NCI-H1092 (cell line): ENCODE measurements around the gene CFAP45.

Experiments
- DNase-seq: peaks from one replicate; lab custom pipeline; 2025; lab: John Stamatoyannopoulos, UW

The CFAP45 gene

GRCh38 chr1:159936273-159936904 lies 36.4 kb upstream of the CFAP45 start:
- DNase-seq, result peak; percentile 28

DNA sequence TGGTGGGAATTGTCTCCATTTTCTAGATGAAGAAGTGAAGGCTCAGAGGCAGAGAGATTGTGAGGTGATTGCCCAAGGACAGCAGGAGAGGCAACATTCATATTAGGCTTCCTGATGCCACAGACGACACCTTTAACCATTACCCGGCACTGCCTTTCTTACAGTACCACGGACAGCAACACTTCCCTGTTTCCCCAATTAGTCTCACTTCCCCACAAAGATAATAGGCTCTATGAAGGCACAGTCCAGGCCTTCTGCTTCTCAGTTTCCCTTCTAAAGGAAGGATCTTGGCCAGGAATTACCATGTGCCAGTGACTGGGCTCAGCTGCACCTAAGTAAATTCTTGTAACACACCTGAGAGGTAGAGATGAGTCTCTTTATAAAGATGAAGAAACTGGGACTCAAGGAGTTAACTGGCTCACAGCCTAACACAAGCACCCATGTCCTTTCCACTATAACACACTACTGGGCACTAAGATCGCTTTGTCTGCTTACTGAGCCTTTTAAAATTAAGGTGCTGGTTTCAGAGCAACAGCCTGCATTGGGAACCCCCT lies 35.8 kb upstream of the CFAP45 start:
- DNase-seq, result no peak

GRCh38 chr1:159935305-159935704 lies 35.3 kb upstream of the CFAP45 start:
- DNase-seq, result no peak

DNA sequence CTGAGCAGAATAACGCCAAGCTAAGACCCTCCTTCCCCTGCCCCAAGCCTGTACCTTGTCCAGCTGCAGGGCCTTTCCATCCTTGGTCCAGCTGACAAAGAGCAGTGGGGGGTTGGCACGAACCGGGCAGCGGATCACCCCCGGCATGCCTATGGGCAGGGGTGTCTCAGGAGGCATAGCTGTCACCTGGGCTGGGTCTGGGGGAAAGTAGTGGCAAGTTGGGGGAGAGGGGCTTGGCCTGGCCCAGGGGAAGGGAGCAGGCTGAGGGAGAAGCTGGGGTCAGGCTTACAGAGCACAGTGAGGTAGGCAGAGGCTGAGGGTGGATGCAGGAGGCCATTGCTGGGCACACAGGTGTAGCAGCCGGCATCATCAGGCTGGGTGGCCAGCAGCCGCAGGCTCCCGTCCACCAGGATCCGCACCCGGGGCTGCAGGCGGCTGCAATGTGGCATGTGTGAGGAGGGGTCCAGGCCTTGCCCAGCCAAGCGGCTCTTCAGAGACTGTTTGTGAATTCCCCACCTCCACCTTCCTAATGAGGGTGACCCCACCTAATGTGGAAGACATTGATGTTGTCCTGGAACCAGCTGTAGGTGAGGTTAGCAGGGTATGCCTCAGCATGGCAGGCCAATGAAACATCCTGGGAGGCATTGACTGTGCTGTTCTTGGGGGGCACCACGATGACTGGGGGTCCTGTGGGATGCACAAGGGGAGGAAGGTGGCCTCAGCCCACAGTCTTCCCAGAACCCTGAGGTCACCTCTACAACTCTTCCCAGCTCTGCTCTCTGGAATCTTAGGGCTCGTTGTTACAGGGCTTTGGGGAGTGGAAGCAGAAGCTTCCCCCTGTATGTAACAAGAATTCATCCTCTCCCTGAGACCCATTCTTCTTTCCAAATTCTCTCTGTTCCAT lies 34.4 kb upstream of the CFAP45 start:
- DNase-seq, result no peak

- DNase-seq, result no peak
Observed at GRCh38 chr1:159933347-159933746, 33.4 kb upstream of the CFAP45 start.

DNA sequence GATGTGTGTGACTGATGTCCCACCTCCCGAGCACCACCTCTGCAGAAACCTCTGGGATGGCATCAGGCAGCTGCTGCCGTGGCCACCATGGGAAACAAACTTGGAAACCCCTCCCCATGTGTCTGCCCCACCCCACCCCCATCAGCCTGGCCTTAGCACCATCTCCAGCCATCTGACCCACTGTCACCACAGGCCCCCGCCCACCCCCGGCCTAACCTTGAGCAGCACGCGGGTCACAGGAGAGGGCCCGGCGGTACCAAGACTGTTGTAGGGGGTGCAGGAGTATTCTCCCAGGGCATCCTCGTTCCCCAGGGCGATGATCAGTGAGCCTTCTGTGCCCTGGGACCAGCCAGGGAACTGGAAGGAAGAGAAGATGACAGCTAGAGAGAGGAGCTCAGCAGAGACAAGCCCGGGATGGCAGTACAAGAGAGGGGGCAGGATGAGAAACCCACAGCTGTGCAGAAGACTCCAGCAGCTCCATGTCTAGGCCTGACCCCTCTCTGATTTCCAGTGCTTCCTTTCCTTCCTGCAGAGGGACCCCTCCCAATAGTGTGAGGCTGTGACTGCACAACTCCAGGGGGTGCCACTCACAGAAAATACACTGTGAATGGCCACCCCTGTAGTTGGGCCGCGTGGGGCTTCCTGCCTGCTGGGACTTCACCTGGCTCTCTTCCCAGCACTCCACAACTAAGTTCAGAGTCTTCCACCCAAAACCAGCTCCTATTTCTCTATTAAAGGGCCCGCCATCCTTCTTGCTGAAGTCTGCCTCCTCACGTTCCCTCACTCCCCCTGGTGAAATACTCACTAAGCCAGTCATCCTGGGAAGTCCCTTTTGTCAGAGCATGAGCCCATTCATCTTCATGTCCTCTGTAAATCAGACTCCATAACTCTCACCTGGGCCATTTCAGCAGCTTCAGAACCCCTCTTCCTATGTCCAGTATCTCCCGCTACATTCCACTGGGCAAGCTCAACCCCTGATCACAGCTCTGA lies 32.6 kb upstream of the CFAP45 start:
- DNase-seq, result no peak

DNA sequence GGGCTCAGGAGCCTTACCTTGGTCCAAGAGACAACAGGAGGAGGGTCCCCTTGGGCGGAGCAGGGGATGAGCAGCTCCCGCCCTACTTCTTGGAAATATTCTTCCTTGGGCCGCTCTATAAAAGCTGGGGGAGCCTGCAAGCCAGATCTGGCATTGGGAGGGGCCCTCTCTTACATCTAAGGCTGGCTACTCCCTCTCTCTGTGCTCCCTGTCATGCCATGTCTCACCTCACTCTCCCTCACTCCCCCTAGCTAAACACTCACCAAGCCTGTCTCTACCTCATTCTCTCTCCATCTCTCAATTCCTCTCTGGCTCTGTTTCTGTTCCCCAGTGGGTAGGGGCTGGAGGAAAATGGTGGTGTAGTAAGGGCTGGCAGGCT lies 31.8 kb upstream of the CFAP45 start:
- no peak for DNase-seq

DNA sequence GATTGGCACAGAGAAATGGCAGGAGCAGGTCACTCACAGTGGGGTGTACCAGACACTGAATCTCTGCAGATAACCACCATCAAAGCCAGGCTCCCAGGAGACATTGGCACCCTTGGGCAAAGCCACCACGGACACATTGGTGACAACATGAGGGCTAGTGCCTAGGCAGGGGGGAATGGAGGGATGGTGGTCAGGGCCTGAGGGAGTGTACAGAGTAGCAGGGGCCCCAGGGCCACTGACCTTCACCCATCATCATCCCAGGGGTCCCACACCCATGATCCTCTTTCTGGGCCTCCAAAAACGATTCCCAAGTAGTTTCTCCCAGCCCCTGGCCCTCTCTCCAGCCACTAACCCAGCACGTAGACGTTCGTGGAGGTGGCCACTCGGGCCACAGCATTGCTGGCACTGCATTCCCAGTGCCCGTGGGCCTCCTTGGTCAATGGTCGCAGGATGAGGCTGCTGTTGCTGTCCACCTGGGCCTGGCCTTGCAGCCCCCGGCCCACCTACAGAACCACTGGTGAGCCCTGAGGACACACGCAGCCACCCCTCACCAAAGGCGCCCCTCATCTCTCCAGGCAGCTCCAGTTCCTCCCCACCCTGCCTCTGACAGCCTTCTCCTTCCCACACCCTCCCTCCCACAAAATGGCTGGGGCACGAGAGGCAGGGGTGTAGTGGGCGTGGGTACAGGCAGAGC lies 31.3 kb upstream of the CFAP45 start:
- DNase-seq, result no peak

- no peak for DNase-seq
Observed at GRCh38 chr1:159930634-159931033, 30.7 kb upstream of the CFAP45 start.

GRCh38 chr1:159930216-159930615 lies 30.3 kb upstream of the CFAP45 start:
- DNase-seq, result no peak

- DNase-seq, result no peak
Observed at GRCh38 chr1:159929155-159930051, 29.4 kb upstream of the CFAP45 start.

DNA sequence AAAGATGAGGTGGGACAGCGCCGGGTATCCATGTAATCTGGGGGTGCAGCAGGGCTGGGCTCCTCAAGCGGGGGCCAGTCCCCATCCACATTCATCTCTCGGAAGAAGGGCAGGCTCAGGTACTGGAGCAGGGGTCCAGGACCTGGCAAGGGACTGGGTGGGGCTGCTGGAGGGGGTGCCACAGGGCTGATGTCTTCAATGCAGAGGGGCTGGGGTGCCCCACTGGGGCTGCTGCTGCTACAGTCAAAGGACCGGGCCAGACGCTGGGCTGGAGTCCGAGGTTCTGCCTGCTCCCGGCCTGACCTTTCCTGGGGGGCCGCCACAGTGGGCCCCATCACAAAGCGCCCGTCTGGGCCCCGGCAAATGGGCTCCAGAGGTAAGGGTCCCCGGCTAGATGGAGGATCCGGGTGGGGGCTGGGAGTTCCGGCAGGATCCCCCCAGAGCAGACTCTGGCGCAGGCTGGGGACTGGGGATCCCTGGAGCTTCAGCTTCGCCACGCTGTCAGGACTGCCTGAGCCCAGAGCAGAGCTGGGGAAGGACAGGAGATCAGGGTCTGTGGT lies 28.6 kb upstream of the CFAP45 start:
- no peak for DNase-seq

- no peak for DNase-seq
Observed at GRCh38 chr1:159927849-159928431, 28.0 kb upstream of the CFAP45 start.

DNA sequence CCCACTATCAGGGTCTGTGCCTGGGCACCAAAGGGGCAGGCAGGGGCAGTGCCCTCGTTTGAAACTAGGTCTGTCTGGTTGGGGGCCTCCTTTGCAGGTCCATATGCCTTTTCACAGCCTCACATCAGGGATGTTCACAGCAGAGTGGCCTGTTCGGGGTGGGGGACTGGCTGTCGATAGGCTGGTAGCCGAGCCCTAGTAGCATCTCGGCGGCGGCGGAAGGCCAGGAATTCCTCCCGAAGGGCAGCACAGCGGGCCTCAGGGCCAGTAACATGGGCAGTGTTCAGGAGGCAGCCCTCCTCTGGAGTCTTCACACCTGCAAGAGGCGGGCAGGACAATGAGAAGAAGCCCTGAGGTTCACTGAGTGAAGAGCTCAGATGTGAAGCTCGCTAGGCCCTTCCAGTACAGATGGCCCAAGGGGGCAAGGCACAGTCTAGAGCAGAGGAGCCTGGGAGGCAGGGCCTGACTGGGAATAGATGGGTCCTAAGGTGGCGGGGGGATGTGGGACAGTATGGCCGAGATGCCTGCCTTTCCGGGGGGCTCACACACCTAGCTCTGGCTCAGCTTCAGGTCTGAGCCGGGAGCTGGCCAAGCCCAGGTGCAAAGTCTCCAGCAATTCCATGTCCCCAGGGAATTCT lies 27.4 kb upstream of the CFAP45 start:
- no peak for DNase-seq

DNA sequence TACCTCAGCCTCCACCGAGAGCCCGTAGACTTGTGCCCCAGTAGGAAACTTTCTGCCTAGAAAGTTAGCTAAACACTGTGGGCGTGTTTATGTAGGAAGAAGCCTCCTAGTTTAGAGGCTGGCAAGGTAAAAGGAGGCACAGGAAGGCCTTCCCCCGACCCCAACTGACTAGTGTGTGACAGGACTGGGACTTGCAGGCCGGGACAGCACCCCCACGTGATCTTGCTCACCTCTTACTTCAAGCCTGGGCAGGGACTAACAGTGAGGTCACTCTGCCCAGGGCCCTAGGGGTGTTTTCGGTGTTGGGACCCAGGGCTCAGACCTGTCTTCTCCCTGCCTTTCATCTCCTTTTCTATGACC lies 25.7 kb upstream of the CFAP45 start:
- DNase-seq, result no peak

DNA sequence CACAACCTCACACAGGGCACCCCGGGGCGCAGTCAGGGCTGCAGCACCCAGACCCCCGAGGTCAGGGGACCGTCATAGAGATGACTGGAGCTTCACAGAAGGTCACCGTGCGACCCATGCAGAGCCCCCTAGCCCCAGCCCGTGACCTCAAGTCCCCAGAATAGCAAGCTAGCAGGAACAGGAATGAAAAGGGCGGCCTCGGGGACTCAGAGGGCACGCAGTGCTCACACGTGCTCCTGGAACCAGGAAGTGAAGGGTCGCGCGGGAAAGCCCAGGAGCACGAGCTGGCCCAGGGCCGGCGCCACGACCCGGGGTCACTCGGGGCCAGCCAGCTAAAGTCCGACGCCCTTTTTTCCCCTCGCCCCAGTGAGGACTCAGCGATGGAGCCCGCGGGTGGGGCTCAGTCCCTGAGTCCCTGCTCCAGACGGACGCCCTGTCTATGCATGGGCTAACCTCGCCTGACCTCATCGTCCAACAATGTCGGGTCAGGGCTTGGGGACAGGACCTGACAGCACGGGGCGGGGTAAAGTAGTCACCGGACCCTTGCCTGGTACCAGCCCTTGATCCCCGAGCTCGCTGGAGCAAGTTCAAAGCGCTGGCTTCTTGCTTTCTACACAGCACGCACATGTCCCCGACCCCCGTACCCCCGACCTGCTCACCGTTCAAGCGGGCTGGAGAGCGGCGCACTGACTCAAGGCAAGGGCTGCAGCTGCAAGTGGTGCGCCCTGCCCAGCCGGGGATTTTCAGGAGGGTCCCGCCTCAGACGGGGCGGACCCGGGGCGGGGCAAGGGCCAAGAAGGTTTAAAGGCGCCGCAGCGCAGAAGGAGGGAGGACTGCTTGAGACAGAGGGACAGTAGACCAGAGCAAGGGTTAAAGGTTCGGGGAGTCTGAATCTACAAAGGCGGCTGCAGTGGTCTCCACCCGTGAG lies 25.1 kb upstream of the CFAP45 start, which contains the start of gene TAGLN2:
TAGLN2 (minus strand) TSS at position 717 of the 928 bp plus-strand sequence. CDS start 4,998 bp downstream, outside the sequence.
- DNase-seq, result no peak

DNA sequence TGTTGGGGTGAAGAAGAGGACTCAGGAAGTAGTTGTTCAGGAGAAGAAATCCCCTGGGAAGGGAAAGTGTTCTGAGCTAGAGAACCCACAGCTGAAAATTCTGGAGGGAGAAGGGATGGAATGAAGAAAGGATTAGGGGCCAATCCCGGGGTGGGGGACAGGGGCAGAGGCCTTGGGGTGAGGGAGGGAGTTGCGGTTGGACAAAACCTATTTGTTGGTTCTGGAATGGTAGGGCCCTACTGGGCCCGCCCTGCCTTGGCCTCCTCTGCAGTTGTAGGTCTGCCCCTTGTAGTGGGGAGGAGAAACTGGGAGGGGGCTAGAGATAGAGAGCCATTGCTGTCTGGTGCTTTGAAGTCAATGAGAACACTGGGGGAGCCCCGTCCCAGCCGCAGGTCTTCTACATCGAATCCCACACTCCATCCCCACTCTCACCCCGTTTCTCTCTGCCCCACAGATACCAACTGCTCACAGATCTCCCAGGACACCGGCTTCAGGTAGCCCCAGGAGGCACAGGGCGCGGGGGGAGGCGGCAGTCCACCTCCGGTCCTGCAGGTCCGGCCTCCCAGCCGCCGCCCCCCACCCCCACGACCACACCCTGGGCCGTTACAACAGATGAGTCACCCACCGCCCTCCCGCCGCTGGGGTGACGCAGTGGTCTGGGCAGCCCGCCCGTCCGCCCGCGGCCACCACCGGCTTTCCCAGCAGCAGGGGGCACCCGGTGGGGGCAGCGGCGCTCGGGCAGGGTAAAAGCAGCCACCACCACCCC lies 24.2 kb upstream of the CFAP45 start:
- no peak for DNase-seq
